HepG2 (cell line): ENCODE data around the gene NLE1. TPM values are rescaled to one million over a fixed set of nuclear protein-coding genes. Genes with fewer than 3 reads are reported as not detected.

Experiments
- BRCA1 ChIP-seq: sonication (generic); formaldehyde crosslinking; IDR thresholded peaks from 2 replicates; pipeline ENCODE4 v1.4.0; 2020; ENCODE audit warnings: missing genetic modification reagents
- DMAP1 ChIP-seq: IDR thresholded peaks from 2 replicates; pipeline ENCODE4 v1.6.1; 2016
- GRHL1 ChIP-seq: sonication (generic); formaldehyde crosslinking; conservative IDR thresholded peaks from 2 replicates; pipeline ENCODE4 v1.8.0; 2022; ENCODE audit warnings: missing genetic modification reagents
- KAT7 ChIP-seq: IDR thresholded peaks from 2 replicates; pipeline ENCODE4 v1.6.1; 2018; ENCODE audit warnings: borderline replicate concordance, missing compliant biosample characterization
- KDM3A ChIP-seq: IDR thresholded peaks from 2 replicates; pipeline ENCODE4 v1.6.1; 2018; ENCODE audit warnings: low read depth, missing compliant biosample characterization
- MTA3 ChIP-seq: sonication (generic); formaldehyde crosslinking; IDR thresholded peaks from 2 replicates; pipeline ENCODE4 v1.4.0; 2020; ENCODE audit warnings: missing genetic modification reagents
- MYC ChIP-seq: sonication (generic); formaldehyde crosslinking; IDR thresholded peaks from 2 replicates; pipeline ENCODE4 v1.9.0; 2021; ENCODE audit warnings: missing genetic modification reagents, borderline replicate concordance
- RNF2 ChIP-seq: fragments of 450-650 bp; conservative IDR thresholded peaks from 2 replicates; pipeline ENCODE4 v1.6.1; 2016; ENCODE audit warnings: low read depth
- SP1 ChIP-seq, 2 experiments: fragments of 450-650 bp in 1 of 2; sonication (generic) in 1 of 2; formaldehyde crosslinking in 1 of 2; IDR thresholded peaks; 2 replicates each; pipeline versions ENCODE4 v1.4.0 to v1.6.1; 2016 to 2020; ENCODE audit warnings: missing genetic modification reagents in 1 of 2
- SSRP1 ChIP-seq: IDR thresholded peaks from 2 replicates; pipeline ENCODE4 v1.6.1; 2016; ENCODE audit warnings: control low read depth
- TP53 ChIP-seq: sonication (generic); formaldehyde crosslinking; conservative IDR thresholded peaks from 2 replicates; pipeline ENCODE4 v1.4.0; 2020; ENCODE audit warnings: missing genetic modification reagents
- TSC22D2 ChIP-seq: sonication (generic); formaldehyde crosslinking; IDR thresholded peaks from 2 replicates; pipeline ENCODE4 v1.5.1; 2020; ENCODE audit warnings: missing genetic modification reagents, mild to moderate bottlenecking, borderline replicate concordance
- ZMYM4 ChIP-seq: sonication (generic); formaldehyde crosslinking; IDR thresholded peaks from 2 replicates; pipeline ENCODE4 v1.8.1; 2023; ENCODE audit warnings: mild to moderate bottlenecking, missing genetic modification reagents
- ZNF615 ChIP-seq: sonication (generic); formaldehyde crosslinking; IDR thresholded peaks from 2 replicates; pipeline ENCODE4 v1.5.0; 2020; ENCODE audit warnings: mild to moderate bottlenecking, missing genetic modification reagents, borderline replicate concordance
- ZNF75D ChIP-seq: sonication (generic); formaldehyde crosslinking; IDR thresholded peaks from 2 replicates; pipeline ENCODE4 v1.8.1; 2023; ENCODE audit warnings: missing genetic modification reagents, mild to moderate bottlenecking, borderline replicate concordance
- ZNF883 ChIP-seq: sonication (generic); formaldehyde crosslinking; IDR thresholded peaks from 2 replicates; pipeline ENCODE4 v1.5.1; 2020; ENCODE audit warnings: mild to moderate bottlenecking, missing genetic modification reagents; ENCODE audit errors: not compliant biosample characterization
- polyA plus RNA-seq, 8 experiments: library from polyadenylated mRNA; depleted of rRNA in 3 of 8; stranded (reverse) in 7 of 8; unstranded in 1 of 8; fragments of >200 nt; fragmentation: Illumina TruSeq in 4 of 8; extraction: Trizol in 4 of 8; gene quantifications; 2 replicates each; pipeline versions ENCODE4 v1.2.1 to v1.2.3, GENCODE V29; 2011 to 2016; ENCODE audit warnings: low read depth in 4 of 8, missing spikeins in 1 of 8, mixed read lengths in 1 of 8; ENCODE audit not compliant: insufficient read depth in 1 of 8
- total RNA-seq, 5 experiments: library from RNA; depleted of rRNA; stranded (reverse); fragments of >200 nt; fragmentation: Illumina TruSeq; extraction: Trizol; gene quantifications; 2 replicates each; pipeline ENCODE4 v1.2.3, GENCODE V29; 2016; ENCODE audit warnings: low read depth in 1 of 5
- TF ChIP-seq, protein P1 (sequence below), 2 experiments: sonication (generic) in 1 of 2; formaldehyde crosslinking in 1 of 2; IDR thresholded peaks; 2 replicates each; pipeline versions ENCODE4 v1.4.0 to v1.6.1; 2018 to 2020; ENCODE audit warnings: missing genetic modification reagents in 2 of 2, borderline replicate concordance in 1 of 2, low read depth in 1 of 2, mild to moderate bottlenecking in 1 of 2, missing biosample characterization in 1 of 2
- TF ChIP-seq, protein P2 (sequence below): sonication (generic); formaldehyde crosslinking; IDR thresholded peaks from 2 replicates; pipeline ENCODE4 v1.5.0; 2020; ENCODE audit warnings: mild to moderate bottlenecking, missing genetic modification reagents, borderline replicate concordance
- TF ChIP-seq, protein P3 (sequence below): fragments of 450-650 bp; IDR thresholded peaks from 2 replicates; pipeline ENCODE4 v1.6.1; 2017
- TF ChIP-seq, protein P4 (sequence below): IDR thresholded peaks from 2 replicates; pipeline ENCODE4 v1.6.1; 2018; ENCODE audit warnings: missing genetic modification reagents, mild to moderate bottlenecking, missing compliant biosample characterization

NLE1 gene
- total and polyA plus RNA-seq, 2 of the 13 experiments (the other 11 are each of a cell fraction or from before 2014, with no cell fraction given) = 20.3 to 34.5 TPM

DNA sequence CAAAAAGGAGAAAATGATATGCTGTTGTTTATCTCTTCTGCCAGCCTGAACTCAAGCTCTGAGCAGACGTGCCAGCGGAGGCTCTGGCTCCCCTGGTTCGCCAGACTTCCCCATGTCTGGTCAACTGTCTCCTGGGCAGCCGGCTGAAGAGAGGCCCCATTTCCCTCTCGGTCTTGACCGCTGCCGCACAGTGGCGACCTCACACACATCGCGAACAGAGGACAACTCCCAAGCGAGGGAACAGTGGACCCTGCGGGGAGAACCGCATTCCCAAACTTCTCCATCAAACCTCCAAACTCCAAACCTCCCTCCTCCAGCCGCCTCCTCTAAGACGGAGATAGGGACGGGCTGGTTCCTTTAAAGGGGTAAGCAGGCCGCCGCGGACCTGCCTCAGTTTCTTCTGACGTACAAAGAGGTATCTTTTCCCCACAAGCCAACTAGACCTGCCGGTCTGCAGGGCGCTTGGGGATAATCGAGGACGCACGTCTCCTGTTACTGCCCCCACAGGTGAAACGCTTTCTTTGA is 53.7 kb downstream of the NLE1 start (continued):
- TF ChIP-seq ZNF615 (CRISPR knock-in tag) (no peak), TP53 (CRISPR knock-in tag) (no peak), KAT7 (no peak), ZNF75D (CRISPR knock-in tag) (no peak), ZNF883 (CRISPR knock-in tag) (no peak), GRHL1 (no peak), SP1 (IDR thresholded peaks at IDR 0.05) (no peak), SP1 (CRISPR knock-in tag; IDR thresholded peaks at IDR 0.05) (no peak), TSC22D2 (CRISPR knock-in tag) (no peak), DMAP1 (CRISPR knock-in tag) (no peak; the same call in 1 of the 2 replicates), SSRP1 (CRISPR knock-in tag) (no peak), ZMYM4 (CRISPR knock-in tag) (0 out of 2 replicates have a peak, but pooled peaks have one; percentile 8), MTA3 (CRISPR knock-in tag) (no peak), KDM3A (no peak), MYC (CRISPR knock-in tag) (peak; percentile 37), RNF2 (no peak), BRCA1 (CRISPR knock-in tag) (peak; percentile 78)
- TF ChIP-seq, protein P1, sequence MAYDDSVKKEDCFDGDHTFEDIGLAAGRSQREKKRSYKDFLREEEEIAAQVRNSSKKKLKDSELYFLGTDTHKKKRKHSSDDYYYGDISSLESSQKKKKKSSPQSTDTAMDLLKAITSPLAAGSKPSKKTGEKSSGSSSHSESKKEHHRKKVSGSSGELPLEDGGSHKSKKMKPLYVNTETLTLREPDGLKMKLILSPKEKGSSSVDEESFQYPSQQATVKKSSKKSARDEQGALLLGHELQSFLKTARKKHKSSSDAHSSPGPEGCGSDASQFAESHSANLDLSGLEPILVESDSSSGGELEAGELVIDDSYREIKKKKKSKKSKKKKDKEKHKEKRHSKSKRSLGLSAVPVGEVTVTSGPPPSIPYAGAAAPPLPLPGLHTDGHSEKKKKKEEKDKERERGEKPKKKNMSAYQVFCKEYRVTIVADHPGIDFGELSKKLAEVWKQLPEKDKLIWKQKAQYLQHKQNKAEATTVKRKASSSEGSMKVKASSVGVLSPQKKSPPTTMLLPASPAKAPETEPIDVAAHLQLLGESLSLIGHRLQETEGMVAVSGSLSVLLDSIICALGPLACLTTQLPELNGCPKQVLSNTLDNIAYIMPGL (CRISPR knock-in tag; IDR thresholded peaks at IDR 0.05; ENCODE audit: borderline replicate concordance in 1 of 2, low read depth in 1 of 2) = 0 out of 4 replicates have a peak, but pooled peaks of 1 of the 2 experiments have one; percentile 8
- TF ChIP-seq, protein P2, sequence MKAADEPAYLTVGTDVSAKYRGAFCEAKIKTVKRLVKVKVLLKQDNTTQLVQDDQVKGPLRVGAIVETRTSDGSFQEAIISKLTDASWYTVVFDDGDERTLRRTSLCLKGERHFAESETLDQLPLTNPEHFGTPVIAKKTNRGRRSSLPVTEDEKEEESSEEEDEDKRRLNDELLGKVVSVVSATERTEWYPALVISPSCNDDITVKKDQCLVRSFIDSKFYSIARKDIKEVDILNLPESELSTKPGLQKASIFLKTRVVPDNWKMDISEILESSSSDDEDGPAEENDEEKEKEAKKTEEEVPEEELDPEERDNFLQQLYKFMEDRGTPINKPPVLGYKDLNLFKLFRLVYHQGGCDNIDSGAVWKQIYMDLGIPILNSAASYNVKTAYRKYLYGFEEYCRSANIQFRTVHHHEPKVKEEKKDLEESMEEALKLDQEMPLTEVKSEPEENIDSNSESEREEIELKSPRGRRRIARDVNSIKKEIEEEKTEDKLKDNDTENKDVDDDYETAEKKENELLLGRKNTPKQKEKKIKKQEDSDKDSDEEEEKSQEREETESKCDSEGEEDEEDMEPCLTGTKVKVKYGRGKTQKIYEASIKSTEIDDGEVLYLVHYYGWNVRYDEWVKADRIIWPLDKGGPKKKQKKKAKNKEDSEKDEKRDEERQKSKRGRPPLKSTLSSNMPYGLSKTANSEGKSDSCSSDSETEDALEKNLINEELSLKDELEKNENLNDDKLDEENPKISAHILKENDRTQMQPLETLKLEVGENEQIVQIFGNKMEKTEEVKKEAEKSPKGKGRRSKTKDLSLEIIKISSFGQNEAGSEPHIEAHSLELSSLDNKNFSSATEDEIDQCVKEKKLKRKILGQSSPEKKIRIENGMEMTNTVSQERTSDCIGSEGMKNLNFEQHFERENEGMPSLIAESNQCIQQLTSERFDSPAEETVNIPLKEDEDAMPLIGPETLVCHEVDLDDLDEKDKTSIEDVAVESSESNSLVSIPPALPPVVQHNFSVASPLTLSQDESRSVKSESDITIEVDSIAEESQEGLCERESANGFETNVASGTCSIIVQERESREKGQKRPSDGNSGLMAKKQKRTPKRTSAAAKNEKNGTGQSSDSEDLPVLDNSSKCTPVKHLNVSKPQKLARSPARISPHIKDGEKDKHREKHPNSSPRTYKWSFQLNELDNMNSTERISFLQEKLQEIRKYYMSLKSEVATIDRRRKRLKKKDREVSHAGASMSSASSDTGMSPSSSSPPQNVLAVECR = peak; percentile 61; the same call in 1 of the 2 replicates
- TF ChIP-seq, protein P3, sequence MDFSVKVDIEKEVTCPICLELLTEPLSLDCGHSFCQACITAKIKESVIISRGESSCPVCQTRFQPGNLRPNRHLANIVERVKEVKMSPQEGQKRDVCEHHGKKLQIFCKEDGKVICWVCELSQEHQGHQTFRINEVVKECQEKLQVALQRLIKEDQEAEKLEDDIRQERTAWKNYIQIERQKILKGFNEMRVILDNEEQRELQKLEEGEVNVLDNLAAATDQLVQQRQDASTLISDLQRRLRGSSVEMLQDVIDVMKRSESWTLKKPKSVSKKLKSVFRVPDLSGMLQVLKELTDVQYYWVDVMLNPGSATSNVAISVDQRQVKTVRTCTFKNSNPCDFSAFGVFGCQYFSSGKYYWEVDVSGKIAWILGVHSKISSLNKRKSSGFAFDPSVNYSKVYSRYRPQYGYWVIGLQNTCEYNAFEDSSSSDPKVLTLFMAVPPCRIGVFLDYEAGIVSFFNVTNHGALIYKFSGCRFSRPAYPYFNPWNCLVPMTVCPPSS = no peak
- TF ChIP-seq, protein P4, sequence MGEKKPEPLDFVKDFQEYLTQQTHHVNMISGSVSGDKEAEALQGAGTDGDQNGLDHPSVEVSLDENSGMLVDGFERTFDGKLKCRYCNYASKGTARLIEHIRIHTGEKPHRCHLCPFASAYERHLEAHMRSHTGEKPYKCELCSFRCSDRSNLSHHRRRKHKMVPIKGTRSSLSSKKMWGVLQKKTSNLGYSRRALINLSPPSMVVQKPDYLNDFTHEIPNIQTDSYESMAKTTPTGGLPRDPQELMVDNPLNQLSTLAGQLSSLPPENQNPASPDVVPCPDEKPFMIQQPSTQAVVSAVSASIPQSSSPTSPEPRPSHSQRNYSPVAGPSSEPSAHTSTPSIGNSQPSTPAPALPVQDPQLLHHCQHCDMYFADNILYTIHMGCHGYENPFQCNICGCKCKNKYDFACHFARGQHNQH (CRISPR knock-in tag) = peak; percentile 26; the same call in 1 of the 2 replicates
